DOHH2 (cell line): ENCODE measurements around the gene OXNAD1.

ENCODE experiments used
- H3F3A ChIP-seq: fragments of 200-600 bp; sonication (generic), shearing (Covaris generic); 2 replicates; pipeline ENCODE4 v1.6.0; 2016; ENCODE audit warnings: antibody characterized with exemption, mild to moderate bottlenecking; ENCODE audit not compliant: control insufficient read depth, insufficient read depth
- H3K27ac ChIP-seq: fragments of 200-600 bp; sonication (generic); 2 replicates; pipeline ENCODE4 v1.5.1; 2014; ENCODE audit warnings: low read depth, mild to moderate bottlenecking, low read length, moderate library complexity
- H3K27me3 ChIP-seq: fragments of 200-600 bp; sonication (generic); 2 replicates; pipeline ENCODE4 v1.6.1; 2014; ENCODE audit warnings: mild to moderate bottlenecking, low read length, mixed read lengths; ENCODE audit not compliant: control insufficient read depth
- H3K36me3 ChIP-seq: fragments of 200-600 bp; sonication (generic); 2 replicates; pipeline ENCODE4 v1.6.1; 2014; ENCODE audit warnings: mild to moderate bottlenecking, low read length, moderate library complexity, mixed read lengths; ENCODE audit not compliant: control insufficient read depth
- H3K4me1 ChIP-seq: fragments of 200-600 bp; sonication (generic); 2 replicates; pipeline ENCODE4 v1.6.1; 2014; ENCODE audit warnings: mild to moderate bottlenecking, low read length, mixed read lengths; ENCODE audit not compliant: control insufficient read depth
- H3K4me2 ChIP-seq: fragments of 200-600 bp; sonication (generic); 2 replicates; pipeline ENCODE4 v1.6.0; 2014; ENCODE audit warnings: mild to moderate bottlenecking, low read length, moderate library complexity
- H3K4me3 ChIP-seq: fragments of 200-600 bp; sonication (generic); 2 replicates; pipeline ENCODE4 v1.5.1; 2014; ENCODE audit warnings: mild to moderate bottlenecking, low read length, mixed read lengths
- H3K79me2 ChIP-seq: fragments of 200-600 bp; sonication (generic); 2 replicates; pipeline ENCODE4 v1.6.1; 2014; ENCODE audit warnings: mild to moderate bottlenecking, low read length, mixed read lengths; ENCODE audit not compliant: control insufficient read depth
- H3K9me2 ChIP-seq: fragments of 200-600 bp; sonication (generic); replicated peaks from 2 replicates; pipeline ENCODE4 v1.6.1; 2014; ENCODE audit warnings: mild to moderate bottlenecking, low read length, mixed read lengths; ENCODE audit not compliant: control insufficient read depth
- H3K9me3 ChIP-seq: fragments of 200-600 bp; sonication (generic); 2 replicates; pipeline ENCODE4 v1.6.1; 2014; ENCODE audit warnings: antibody characterized with exemption, low read length, mixed read lengths; ENCODE audit not compliant: control insufficient read depth, insufficient read depth
- H4K20me1 ChIP-seq: fragments of 200-600 bp; sonication (generic); 2 replicates; pipeline ENCODE4 v1.6.0; 2014; ENCODE audit warnings: low read depth, mild to moderate bottlenecking, antibody characterized with exemption, low read length, moderate library complexity; ENCODE audit not compliant: control insufficient read depth, insufficient read depth
- CTCF ChIP-seq: fragments of 200-600 bp; sonication (generic); IDR thresholded peaks from one replicate; pipeline ENCODE4 v1.5.1; 2014; ENCODE audit warnings: antibody characterized with exemption, mild to moderate bottlenecking, low read depth, low read length; ENCODE audit not compliant: poor library complexity, severe bottlenecking
- EZH2phosphoT487 ChIP-seq: fragments of 200-600 bp; sonication (generic); IDR thresholded peaks from 2 replicates; pipeline ENCODE4 v1.6.1; 2017; ENCODE audit warnings: borderline replicate concordance, mild to moderate bottlenecking, antibody characterized with exemption, low read length, moderate library complexity, mixed read lengths

Gene OXNAD1

GRCh38 chr3:16279010-16279801 is 14.2 kb downstream of the OXNAD1 start:
- no peak overlapping the region for H3K27ac ChIP-seq
- H3K9me3 ChIP-seq = no peaks in the 10 kb centered on the region
- H3K4me1 ChIP-seq = no peaks in the 10 kb centered on the region
- TF ChIP-seq CTCF = no peak
- TF ChIP-seq EZH2phosphoT487 = no peak
- no peaks in the 10 kb centered on the region for H3K9me2 ChIP-seq
- no peaks in the 10 kb centered on the region for H4K20me1 ChIP-seq
- H3K4me2 ChIP-seq = no peak overlapping the region
- H3K79me2 ChIP-seq = no peaks in the 10 kb centered on the region
- H3K36me3 ChIP-seq = peaks cover 28% of the 10 kb centered on the region
- no peaks in the 10 kb centered on the region for H3K27me3 ChIP-seq
- H3K4me3 ChIP-seq = no peak overlapping the region
- H3F3A ChIP-seq = no peaks in the 10 kb centered on the region

GRCh38 chr3:16280671-16281070 is 15.7 kb downstream of the OXNAD1 start:
- no peaks in the 10 kb centered on the region for H3K4me1 ChIP-seq
- no peaks in the 10 kb centered on the region for H3K9me2 ChIP-seq
- no peak overlapping the region for H3K4me3 ChIP-seq
- peaks cover 22% of the 10 kb centered on the region for H3K36me3 ChIP-seq
- no peak overlapping the region for H3K27ac ChIP-seq
- TF ChIP-seq CTCF (no peak), EZH2phosphoT487 (no peak)
- H3F3A ChIP-seq = no peaks in the 10 kb centered on the region
- no peaks in the 10 kb centered on the region for H3K27me3 ChIP-seq
- H4K20me1 ChIP-seq = no peaks in the 10 kb centered on the region
- no peaks in the 10 kb centered on the region for H3K9me3 ChIP-seq
- H3K79me2 ChIP-seq = no peaks in the 10 kb centered on the region
- H3K4me2 ChIP-seq = no peak overlapping the region

GRCh38 chr3:16284633-16285032 is 19.6 kb downstream of the OXNAD1 start:
- Histone ChIP-seq H4K20me1 (0 out of 2 replicates have a peak, but pooled peaks cover 4% of the 10 kb centered on the region), H3F3A (no peaks in the 10 kb centered on the region), H3K9me2 (no peaks in the 10 kb centered on the region), H3K36me3 (peaks cover 28% of the 10 kb centered on the region), H3K27me3 (no peaks in the 10 kb centered on the region), H3K79me2 (no peaks in the 10 kb centered on the region), H3K27ac (no peak overlapping the region), H3K4me2 (no peak overlapping the region), H3K9me3 (no peaks in the 10 kb centered on the region), H3K4me3 (no peak overlapping the region), H3K4me1 (peaks cover 15% of the 10 kb centered on the region)
- no peak for TF ChIP-seq CTCF
- no peak for TF ChIP-seq EZH2phosphoT487
